ENCODE measurements around the gene FBN3.

GRCh38 chr19:8185343-8186068 is 36.1 kb upstream of the FBN3 start:
- TF ChIP-seq, protein P1, sequence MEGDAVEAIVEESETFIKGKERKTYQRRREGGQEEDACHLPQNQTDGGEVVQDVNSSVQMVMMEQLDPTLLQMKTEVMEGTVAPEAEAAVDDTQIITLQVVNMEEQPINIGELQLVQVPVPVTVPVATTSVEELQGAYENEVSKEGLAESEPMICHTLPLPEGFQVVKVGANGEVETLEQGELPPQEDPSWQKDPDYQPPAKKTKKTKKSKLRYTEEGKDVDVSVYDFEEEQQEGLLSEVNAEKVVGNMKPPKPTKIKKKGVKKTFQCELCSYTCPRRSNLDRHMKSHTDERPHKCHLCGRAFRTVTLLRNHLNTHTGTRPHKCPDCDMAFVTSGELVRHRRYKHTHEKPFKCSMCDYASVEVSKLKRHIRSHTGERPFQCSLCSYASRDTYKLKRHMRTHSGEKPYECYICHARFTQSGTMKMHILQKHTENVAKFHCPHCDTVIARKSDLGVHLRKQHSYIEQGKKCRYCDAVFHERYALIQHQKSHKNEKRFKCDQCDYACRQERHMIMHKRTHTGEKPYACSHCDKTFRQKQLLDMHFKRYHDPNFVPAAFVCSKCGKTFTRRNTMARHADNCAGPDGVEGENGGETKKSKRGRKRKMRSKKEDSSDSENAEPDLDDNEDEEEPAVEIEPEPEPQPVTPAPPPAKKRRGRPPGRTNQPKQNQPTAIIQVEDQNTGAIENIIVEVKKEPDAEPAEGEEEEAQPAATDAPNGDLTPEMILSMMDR (IDR thresholded peaks at IDR 0.05), result no peak
- TF ChIP-seq ZFX (IDR thresholded peaks at IDR 0.05; ENCODE audit: borderline replicate concordance), result no peak
